ENCODE data around the gene RNF225. TPM values are rescaled to one million over a fixed set of nuclear protein-coding genes. Genes with fewer than 3 reads are reported as not detected.

Gene RNF225
- total RNA-seq, 2 experiments from 2014 or later = 1.7 to 2.1 TPM

DNA sequence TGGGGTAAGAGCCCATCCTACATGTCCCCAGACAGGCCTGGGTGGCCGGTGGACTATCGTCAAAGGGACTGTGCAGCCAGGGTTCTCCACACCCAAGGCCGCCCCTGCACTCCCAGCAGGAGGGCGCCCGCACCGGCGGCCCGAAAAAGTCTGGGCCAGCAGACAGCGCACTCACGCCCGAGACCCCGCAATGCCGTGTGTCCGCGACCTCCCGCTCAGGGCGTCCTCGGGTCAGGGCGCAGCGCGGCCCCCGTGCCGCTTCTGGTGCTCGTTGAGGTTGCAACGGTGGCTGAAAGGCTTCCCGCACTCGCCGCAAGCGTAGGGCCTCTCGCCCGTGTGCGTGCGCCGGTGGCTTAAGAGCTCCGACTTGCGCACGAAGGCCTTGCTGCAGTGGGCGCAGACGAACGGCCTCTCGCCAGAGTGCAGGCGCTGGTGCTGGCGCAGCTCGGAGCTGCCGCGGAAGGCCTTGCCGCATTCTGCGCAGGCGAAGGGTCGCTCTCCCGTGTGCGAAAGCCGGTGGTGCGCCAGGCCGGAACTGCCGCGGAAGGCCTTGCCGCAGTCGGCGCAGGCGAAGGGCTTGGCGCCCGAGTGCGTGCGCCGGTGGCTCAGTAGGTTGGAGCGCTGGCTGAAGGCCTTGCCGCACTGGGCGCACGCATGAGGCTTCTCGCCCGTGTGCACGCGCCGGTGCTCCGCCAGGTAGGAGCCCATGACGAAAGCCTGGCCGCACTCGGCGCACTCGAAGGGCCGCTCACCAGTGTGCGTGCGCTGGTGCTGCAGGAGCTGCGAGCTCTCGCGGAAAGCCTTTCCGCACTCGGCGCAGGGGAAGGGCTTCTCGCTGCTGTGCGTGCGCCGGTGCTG is 39.3 kb upstream of the RNF225 start:
- no peak overlapping the region for H3K4me3 ChIP-seq (ENCODE audit: low read depth, low read length, poor library complexity, severe bottlenecking)
- no peaks in the 10 kb centered on the region for H4K20me1 ChIP-seq (ENCODE audit: insufficient read depth, low read length)
- ChIA-PET CTCF (ENCODE audit: unreplicated experiment) (no interaction called here), POLR2A (no interaction called here)
- H3K9me3 ChIP-seq (ENCODE audit: low read length) = no peaks in the 10 kb centered on the region
- H3K27ac ChIP-seq (ENCODE audit: low read depth, low read length, poor library complexity, severe bottlenecking) = no peak overlapping the region
- TF ChIP-seq, protein P1, sequence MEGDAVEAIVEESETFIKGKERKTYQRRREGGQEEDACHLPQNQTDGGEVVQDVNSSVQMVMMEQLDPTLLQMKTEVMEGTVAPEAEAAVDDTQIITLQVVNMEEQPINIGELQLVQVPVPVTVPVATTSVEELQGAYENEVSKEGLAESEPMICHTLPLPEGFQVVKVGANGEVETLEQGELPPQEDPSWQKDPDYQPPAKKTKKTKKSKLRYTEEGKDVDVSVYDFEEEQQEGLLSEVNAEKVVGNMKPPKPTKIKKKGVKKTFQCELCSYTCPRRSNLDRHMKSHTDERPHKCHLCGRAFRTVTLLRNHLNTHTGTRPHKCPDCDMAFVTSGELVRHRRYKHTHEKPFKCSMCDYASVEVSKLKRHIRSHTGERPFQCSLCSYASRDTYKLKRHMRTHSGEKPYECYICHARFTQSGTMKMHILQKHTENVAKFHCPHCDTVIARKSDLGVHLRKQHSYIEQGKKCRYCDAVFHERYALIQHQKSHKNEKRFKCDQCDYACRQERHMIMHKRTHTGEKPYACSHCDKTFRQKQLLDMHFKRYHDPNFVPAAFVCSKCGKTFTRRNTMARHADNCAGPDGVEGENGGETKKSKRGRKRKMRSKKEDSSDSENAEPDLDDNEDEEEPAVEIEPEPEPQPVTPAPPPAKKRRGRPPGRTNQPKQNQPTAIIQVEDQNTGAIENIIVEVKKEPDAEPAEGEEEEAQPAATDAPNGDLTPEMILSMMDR (conservative IDR thresholded peaks at IDR 0.05; ENCODE audit: low read length) = no peak
- TF ChIP-seq EZH2phosphoT487 (IDR thresholded peaks at IDR 0.05; ENCODE audit: borderline replicate concordance, low read depth, low read length) = no peak
- no peak overlapping the region for H2AFZ ChIP-seq (ENCODE audit: low read length)
- no peaks in the 10 kb centered on the region for H3K9me2 ChIP-seq (ENCODE audit: insufficient read depth, low read length)
- BruUV-seq (replicated peaks) = no TSS peak
- no peaks in the 10 kb centered on the region for H3K79me2 ChIP-seq (ENCODE audit: insufficient read depth, low read depth, low read length)
- no peak overlapping the region for H3K4me2 ChIP-seq (ENCODE audit: low read length)
- H3K36me3 ChIP-seq (ENCODE audit: insufficient read depth, low read length) = peaks cover 5% of the 10 kb centered on the region; the same call in 1 of the 2 replicates
- no peak for DNase-seq (ENCODE audit: low spot score)
- H3K4me1 ChIP-seq (ENCODE audit: insufficient read depth, low read length, poor library complexity, severe bottlenecking) = no peaks in the 10 kb centered on the region
- intact Hi-C loops (cut with micrococcal nuclease; ENCODE audit: unreplicated experiment) = no loop called here

DNA sequence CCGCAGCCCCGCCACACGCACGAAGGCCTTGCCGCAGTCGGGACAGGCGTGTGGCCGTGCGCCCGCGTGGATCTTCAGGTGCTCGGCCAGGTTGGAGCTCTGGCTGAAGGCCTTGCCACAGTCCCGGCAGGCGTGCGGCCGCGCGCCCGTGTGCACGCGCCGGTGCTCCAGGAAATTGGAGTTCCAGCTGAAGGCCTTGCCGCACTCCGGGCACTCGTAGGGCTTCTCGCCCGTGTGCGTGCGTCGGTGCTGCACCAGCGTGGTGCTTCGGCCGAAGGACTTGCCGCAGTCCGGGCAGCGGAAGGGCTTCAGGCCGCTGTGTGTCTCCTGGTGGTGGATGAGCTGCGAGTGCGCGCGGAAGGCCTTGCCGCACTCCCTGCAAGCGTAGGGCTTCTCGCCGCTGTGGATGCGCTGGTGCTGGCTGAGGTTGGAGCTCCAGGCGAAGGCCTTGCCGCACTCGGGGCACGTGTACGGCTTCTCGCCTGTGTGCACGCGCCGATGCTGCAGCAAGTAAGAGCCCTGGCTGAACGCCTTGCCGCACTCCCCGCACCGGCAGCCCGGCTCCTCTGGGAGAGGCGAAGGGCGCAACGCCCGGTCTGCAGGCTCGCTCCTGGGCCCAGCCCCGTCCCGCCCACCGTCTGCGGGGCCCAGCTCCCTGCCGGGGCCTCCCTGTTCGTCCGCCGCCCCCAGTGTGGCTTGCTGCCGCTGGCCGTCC is 38.5 kb upstream of the RNF225 start:
- Histone ChIP-seq H3K79me2 (ENCODE audit: insufficient read depth, low read depth, low read length) (no peaks in the 10 kb centered on the region), H3K9me3 (ENCODE audit: low read length) (no peaks in the 10 kb centered on the region), H3K27ac (ENCODE audit: low read depth, low read length, poor library complexity, severe bottlenecking) (no peak overlapping the region), H3K4me2 (ENCODE audit: low read length) (no peak overlapping the region), H3K4me1 (ENCODE audit: insufficient read depth, low read length, poor library complexity, severe bottlenecking) (peaks cover 8% of the 10 kb centered on the region), H4K20me1 (ENCODE audit: insufficient read depth, low read length) (no peaks in the 10 kb centered on the region), H3K4me3 (ENCODE audit: low read depth, low read length, poor library complexity, severe bottlenecking) (no peak overlapping the region), H3K9me2 (ENCODE audit: insufficient read depth, low read length) (no peaks in the 10 kb centered on the region), H3K36me3 (ENCODE audit: insufficient read depth, low read length) (peaks cover 5% of the 10 kb centered on the region; the same call in 1 of the 2 replicates), H2AFZ (ENCODE audit: low read length) (no peak overlapping the region)
- CTCF ChIA-PET (ENCODE audit: unreplicated experiment) = no interaction called here
- POLR2A ChIA-PET = no interaction called here
- DNase-seq (ENCODE audit: low spot score) = no peak
- TF ChIP-seq, protein P1 (conservative IDR thresholded peaks at IDR 0.05; ENCODE audit: low read length) = no peak
- TF ChIP-seq EZH2phosphoT487 (IDR thresholded peaks at IDR 0.05; ENCODE audit: borderline replicate concordance, low read depth, low read length) = no peak
- BruUV-seq (replicated peaks) = no TSS peak
- intact Hi-C loops (cut with micrococcal nuclease; ENCODE audit: unreplicated experiment) = no loop called here

Measured in OCI-LY7 (cell line).